NOMO-1 treated with dmso at 0.1 percent for 144 hours (cell line): ENCODE results near the gene CWC25.
"Not testable (repeated sequence)": the region's sequence is repeated elsewhere in the genome, so short reads cannot be mapped to it uniquely, and the experiment has no call there.

Experiments used
- DNase-seq: peaks from one replicate; lab custom pipeline; 2025; ENCODE audit not compliant: unreplicated experiment; lab: John Stamatoyannopoulos, UW

Gene CWC25

DNA sequence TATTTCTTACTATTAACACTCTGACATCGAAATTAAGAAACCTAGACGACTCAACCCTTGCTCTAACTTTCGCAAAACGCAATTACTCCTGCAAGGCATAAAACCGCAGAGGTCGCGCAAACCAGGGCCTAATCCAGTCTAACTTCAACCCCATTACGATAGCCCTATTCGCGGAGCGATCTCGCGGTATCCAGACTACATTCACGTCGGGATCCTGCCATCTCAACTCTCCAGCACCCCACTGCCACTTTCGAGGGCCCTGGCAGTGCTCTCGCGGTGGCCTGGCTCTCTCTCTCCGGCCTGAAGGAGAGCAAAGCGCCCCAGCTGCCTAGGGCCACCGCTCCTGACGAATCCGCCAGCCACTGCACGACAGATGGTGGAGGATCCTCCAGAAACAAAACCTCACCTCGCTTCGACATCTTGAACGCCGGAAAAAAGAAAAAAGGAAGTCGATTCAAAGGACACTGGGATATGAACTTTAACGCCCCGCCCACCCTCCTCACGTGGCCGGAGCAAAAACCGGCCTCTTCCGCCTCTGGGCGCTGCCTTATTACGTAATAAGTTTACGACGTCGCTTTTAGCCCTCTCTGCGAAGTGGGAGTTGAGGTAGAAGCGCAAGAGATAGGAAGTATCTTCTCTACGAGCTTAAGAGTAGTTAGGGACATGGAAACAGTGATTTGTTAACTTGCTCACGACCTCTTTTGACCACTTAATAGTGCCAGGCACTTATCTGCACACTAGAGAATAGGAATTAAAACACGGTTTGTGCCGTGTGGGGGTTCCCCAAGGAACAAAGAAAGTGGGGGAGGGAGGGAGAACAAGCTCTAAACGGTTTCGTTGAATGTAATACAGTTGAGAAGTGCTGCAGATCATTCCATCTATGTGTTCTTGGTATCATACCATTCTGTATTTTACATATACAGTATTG, 28.4 kb upstream of the CWC25 start, which contains the start of gene RPL23:
Gene RPL23 (minus strand): TSS at position 430 of the 928 bp plus-strand sequence. CDS start 11 bp downstream, at position 419.
- peak; percentile 96 for DNase-seq

DNA sequence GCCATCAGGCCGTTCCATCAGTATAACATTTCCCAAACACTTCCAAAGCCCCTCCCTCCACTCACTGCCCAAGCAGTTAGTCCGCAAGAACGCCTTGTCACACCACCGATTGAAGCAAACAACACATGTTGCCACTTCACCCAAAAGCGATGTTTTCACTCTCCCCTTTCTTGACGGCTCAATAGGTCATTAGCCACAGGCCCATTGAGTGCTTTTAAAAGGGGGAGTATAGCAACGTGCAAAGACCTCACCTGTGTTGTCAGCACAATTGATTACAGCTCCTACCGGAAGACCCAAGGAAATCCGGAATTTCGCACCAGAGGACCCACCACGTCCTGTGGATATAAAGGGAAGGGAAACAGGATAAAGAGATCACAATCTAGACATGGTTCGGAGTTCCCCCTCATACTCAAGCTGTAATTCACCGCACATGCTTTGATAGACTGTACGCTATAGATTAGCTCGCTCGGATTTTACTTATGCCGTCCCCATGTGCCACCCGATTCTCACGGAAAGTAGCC, 27.7 kb upstream of the CWC25 start:
- no peak for DNase-seq

DNA sequence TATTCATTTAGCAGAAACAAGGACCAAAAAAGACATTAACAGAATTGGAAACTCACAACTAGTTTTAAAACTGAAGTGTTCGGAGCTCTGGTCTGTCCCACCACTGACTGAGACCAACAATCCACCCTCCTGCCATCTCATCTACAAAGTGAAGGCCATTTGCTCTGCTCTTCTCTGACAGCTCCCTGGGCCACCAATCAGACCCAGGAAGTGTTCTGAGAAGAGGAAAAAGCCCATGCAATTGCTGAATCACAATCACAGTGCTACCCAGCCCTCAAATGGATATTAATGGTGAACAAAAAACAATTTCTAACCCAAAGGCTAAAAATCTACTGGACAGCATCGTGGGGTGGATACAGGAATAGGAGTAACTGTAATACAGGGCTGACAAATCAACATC, 26.3 kb upstream of the CWC25 start:
- no peak for DNase-seq

DNA sequence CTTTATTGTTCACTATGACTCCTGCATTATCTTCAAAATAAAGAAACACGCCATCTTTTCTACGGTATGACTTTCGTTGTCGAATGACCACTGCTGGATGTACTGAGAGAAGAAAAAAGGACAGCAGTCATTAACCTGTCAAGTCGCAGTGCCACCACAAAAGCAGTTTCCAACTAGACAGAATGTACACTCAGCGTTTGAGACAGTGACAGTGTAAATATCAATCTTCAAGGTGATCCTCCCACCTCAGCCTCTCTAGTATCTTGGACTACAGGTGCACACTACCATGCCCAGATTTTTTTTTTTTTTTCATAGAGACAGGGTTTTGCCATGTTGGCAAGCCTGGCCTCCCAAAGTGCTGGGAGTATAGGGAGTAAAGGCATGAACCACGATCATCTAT, 25.3 kb upstream of the CWC25 start:
- no peak for DNase-seq

DNA sequence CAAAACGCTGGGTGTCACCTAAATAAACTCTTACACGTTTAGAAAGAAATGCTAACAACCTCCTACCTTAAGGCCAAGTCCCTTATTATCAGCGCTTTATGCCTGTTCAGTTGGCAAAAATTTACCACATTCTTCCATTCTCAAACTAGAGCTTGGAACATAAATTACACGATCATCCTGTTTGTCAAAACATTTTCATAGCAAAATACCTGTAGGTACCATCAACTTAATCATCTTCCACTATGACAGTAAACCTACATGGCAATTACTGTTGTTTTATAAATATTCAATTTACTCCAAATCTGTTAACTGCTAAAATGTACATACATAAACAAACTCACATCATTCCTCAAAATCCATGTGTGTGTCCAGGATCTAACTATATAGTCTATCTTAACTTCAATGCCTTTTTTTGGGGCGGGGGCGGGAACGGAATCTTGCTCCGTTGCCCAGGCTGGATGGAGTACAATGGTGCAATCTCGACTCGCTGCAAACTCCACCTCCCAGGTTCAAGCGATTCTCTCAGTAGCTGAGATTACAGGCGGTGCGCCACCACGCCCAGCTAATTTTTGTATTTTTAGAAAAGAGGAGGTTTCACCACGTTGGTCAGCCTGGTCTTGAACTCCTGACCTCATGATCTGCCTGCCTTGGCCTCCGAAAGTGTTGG, 24.0 kb upstream of the CWC25 start:
- no peak for DNase-seq

DNA sequence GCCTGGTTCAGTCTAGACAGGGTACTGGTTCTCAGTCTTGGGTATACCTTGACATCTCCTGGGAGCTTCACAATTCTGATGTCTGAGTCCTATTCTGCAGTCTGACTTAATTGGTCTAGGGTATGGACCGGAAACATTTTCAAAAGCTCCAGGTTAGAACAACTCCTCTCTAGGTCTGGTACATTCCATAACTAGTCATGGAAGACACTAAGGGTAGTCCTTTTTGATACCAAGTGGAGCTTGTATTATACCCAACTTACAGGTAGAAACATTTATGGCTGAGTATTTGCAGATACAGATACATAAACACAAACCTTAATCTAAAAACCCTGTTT, 23.4 kb upstream of the CWC25 start:
- no peak for DNase-seq

DNA sequence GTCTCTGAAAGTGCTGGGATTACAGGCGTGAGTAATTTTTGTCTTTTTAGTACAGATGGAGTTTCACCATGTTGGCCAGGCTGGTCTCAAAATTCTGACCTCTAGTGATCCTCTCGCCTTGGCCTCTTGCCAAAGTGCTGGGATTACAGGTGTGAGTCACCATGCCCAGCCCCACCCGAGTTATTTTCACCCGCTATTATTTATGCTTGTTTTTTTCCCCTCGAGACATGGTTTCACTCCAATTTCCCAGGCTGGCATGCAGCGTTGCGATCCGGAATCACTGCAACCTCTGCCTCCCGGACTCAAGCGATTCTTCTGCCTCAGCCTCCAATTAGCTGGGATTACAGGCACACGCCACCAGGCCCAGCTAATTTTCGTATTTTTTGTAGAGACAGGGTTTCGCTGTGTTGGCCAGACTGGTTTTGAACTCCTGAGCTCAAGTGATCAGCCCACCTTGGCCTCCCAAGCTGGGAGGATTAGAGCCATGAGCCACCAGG, 19.2 kb upstream of the CWC25 start:
- no peak for DNase-seq

DNA sequence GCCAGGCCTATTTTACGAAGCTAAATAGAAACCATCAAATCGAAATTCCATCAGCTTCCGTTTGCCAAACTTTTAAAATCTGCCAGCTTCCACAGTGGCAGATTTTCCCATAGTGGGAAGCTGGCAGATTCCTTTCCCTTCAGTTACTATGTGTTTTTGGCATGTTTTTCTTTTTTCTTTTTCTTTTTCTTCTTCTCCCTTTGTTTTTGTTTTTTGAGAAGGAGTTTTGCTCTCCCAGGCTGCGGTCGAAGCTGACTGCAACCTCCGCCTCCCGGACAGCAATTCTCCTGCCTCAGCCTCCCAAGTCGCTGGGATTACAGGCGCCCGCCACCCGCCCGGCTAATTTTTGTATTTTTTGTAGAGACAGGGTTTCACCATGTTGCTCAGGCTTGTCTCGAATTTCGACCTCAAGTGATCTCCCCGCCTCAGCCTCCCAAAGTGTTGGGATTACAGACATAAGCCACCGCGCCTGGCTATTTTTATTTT, 684 bp upstream of the CWC25 start:
- DNase-seq: no peak

DNA sequence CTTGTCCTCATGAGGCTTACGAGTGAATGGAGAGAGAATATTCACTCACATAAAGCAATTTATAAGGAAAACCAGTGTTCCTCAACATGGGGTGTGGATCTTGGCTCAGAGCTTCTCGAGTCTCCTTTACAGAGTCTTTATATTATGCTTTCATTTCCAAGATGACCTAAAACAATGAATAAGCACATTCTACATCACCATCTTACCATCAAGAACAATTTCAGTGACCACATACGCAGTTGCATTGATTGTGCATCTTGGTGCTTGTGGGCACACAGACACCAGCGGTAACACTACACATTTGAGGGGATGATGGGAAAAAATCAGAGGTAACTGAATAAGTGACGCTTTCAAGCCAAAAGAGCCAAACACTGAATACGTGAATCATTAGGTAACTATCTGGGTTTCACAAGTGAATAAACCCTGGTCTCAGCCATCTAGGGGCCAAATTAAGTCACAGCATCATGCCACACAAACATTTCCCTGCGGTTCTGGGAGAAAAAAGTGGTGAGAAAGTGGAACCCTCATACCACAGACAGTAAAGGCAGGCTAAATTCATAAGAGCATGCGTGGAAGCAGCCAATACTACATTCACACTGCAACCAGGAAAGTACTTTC, 9.4 kb downstream of the CWC25 start:
- DNase-seq: no peak

DNA sequence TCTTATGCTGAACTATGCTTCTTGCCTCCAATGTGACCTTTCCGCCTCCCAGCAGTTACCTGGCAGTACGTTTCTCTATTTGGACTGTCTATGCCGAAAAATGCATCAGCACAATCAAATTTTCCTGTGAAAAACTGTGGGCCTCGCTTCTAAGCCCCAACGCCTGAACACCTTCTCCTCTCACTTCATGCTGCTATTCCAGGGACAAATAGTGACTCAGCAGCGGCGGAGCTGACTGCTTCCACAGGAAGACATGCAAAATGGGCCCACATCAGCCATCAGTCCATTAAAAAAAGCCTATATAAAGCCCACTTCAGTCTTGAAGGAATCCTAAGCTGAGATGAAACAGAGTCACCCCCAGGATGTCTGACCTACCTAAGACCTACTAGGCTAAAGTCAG, 15.3 kb downstream of the CWC25 start:
- DNase-seq: no peak

DNA sequence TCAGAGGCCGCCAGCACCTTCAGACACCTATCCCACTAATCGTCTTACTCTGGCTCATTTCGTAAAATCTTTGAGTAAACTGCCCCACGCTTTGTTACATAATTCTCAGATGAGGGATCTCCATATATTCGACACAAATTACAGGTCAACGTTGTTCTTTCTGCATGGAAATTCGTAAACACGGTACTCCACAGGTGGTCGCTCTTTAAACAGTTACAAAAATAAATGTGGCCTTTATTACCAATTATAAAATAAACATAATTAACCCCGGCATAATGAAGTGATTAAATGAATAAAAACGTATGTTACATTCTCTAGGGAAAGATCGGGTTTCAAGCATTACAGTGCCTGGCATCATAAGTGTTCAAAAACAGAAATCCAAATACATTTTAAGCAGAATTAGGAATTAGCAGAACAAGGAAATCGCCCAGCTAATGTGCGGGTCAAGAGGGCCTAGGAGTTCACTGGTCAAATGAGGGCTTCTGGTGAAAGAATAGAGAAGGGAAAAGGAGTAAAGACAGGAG, 24.8 kb downstream of the CWC25 start:
- no peak for DNase-seq

DNA sequence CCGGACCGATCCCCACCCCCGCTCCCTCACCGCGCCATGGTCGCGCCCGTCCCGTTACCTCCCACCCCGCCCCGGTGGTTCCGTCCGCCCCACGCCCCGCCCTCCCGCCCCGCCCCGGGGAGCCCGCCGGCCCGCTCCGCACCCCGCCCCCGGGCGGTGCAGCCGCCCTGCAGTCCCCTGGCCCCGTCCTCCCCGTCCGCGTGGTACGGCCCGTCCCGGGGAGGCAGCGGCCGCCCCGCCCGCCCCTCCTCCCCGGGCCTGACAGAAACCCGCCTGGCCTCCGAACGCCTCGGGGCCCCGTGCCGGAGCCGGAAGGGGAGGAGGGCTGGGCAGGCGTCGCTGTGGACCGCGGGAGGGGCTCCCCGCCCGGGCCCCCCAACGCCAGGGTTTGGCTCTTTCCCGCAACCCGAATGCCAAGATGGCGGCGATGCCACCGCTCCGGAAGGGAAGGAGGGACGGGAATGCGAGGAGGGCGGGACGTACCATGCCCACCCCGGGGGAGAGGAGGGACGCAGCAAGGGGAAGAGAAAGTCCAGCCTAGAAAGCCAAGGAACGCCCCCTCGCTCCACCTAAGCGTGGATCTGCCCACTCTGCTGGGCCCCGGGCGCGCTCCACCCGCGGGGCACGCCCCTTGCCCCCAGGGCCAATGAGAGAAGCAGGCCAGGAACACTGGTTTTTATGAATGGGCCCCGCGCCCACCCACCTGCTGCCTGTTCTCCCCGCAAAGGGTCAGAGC, 25.5 kb downstream of the CWC25 start, which contains the start of gene PIP4K2B:
Gene PIP4K2B (minus strand): TSS at position 56 of the 736 bp plus-strand sequence. CDS start 132 bp downstream, outside the sequence.
- DNase-seq: peak; percentile 94

DNA sequence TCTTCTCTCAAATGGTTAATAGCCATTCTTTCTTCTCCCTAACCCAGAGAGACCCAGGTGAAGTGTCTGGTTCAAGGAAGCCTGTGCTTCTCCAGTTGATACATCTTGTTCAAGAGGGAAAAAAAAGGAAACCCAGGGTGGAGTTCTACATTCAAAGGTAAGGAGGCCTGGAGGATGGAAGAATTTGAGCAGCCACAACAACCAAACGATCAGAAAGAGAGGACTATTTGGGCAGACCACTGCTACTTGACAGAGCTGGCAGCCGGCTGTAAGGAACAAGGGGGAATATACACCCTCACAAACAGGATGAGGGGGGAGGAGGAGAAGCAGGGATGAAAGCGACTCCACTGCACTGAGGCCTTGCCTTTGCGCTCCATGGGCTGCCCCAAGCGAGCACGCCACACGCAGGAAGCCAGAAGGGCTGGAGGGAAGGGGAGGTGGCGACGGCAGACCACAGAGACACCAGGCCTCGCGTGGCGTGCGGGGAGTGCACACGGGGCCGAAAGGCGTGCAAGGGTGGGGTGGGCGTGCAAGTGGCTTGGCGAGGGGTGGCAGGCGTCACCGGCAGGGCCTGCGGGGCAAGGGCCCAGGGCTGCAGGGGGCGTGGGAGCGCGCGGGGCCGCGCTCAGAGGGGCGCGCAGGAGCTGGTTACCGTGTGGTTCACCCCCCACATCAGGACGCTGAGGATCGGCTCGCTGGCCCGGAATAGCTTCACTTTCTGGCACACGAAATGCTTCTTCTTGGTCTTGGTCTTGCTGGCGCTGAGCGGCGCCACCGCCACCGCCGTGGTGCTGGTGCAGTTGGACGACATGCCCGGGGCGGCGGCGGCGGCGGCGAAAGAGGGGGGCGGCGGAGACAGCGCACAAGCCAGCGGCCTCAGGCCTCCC, 26.3 kb downstream of the CWC25 start:
- DNase-seq: peak; percentile 67

DNA sequence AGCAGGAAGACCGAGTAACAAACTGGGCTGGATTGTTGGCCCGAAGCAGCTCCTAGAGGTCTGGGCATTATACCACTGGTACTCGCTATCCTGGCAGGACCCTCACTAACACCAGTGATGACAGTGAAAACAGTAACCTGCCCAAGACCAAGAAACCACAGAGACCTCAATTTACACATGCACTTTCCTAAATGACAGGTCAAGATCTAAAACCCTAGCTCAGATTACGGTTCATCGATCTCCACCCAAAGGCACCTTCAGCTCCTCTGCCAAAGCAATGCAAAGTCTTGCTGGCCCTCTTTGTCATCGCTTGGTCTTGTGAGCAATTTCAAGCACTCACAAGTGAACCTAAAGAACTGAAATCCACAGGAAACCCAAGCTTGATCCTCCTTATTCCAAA, 27.3 kb downstream of the CWC25 start:
- DNase-seq: no peak

DNA sequence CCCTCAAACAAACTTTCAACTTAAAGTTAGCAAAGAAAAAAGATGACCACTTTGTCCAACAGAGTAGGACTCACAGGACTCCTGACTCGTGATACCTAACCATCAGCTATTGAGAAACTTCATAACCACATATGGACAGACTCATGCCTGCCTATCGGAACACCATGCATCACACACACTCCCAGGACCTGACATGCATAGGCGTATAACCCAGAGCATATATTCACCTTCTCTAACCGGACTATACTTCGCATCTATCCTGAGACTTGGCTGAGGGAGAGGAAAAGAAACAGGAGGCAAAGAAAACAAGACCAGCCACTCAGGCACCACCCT, 28.0 kb downstream of the CWC25 start:
- no peak for DNase-seq

DNA sequence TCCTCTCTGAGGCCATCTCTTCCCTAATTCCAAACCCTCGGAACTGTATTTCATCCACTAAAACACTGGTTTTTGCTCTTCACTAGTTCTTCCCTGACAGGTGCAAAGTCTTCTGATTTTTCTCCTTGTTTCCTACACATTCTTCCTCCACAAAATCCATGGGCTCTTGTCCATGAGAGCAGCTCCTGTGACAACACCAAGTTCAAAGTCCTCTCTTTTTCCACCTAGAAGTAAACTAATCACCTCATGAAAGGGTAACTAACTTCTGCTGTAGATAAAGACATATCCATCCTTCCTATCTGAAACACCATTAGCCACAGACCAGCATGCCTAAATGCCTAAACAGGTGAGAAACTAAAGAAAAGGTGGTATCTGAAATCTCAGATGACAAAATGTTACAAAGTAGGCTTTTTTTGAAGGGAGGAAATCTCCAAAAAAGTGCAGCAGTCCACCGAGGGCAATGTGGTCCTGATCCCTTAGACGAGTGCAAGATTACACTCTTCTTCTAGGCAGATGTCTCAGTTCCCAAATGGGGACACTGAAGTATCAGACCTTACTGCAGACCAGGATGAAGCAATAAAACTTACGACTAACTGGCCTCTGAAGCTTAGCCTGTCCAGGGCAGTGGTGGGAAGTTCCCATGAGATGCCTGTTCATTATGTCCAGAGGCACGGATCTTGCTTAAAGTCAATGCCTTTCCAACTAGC, 28.5 kb downstream of the CWC25 start:
- no peak for DNase-seq

DNA sequence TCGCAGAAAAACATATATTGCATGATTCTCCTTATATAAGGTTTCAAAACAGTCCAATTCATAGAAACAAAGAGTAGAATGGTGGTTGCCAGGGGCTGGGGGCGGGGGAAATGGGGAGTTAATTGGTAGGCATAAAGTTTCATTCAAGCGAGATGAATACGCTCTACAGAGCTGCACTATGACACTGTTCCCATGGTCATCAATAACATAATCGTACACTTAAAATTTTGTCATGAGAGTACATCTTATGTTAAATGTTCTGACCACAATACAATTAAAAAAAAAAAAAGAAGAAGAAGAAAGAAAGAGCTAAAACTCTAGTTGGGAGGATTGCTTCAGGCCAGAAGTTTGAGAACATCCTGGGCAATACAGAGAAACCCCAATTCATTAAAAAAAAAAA, 30.9 kb downstream of the CWC25 start:
- no peak for DNase-seq

DNA sequence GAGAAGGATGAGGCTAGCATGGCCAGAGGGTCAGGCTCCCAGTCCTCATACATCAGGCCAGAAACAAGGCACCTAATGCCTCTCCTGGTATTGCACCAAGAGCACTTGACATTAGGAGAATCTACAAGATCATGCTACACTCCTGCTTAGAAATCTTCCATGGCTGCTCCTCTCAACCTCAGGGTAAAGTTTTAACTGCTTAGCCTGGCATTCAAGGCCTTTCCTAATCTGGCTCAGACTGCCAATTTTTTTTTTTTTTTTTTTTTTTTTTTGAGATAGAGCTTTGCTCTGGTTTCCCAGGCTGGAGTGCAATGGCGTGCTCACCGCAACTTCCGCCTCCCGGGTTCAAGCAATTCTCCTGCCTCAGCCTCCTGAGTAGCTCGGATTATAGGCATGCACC, 34.0 kb downstream of the CWC25 start:
- DNase-seq: no peak

DNA sequence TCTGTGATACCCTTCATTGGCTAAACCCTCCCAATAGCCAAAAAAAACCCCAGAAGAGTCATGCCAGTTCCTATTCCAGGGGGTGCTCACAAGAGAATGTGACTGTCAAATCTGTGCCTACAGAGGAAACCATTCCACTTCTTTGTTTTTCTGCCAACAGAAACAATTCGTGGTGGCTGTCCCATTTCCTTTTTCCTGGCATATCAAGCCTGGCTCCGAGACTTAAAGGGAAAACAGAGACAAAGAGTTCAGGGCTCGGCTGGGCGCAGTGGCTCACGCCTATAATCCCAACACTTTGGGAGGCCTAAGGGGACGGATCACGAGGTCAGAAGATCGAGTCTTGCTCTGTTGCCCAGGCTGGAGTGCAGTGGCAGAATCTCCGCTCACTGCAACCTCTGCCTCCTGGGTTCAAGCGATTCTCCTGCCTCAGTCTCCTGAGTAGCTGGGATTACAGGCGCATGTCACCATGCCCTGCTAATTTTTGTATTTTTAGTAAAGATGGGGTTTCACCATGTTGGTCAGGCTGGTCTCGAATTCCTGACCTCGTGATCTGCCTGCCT, 34.9 kb downstream of the CWC25 start:
- not testable (repeated sequence) for DNase-seq
